GM11168 (cell line): ENCODE data around the gene CLGN.

Experiments
- in situ Hi-C: fragments of 300-500 bp; cut with MboI; formaldehyde crosslinking; loops from one replicate; pipeline ENCODE4 v1.12.0; 2022; ENCODE audit warnings: low sequenced_read_pairs; ENCODE audit not compliant: unreplicated experiment

Gene CLGN

DNA sequence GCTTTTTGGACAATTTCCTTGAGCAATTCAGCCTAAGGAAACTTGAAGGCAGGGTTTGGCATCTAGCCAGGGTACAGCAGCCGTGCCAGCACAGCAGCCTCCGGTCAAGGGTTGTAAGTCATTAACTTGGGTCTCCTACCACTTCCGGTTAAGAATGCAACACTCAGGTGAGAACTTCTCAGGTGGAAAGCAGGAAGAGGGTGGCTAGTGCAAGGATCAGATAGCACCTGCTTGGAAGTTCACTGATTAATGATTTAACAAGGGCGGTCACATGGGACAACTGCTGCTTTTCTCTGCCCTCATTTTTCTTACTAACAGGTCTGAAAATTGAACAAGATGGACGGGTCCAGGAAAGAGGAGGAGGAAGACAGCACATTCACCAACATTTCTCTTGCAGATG is 84.1 kb downstream of the CLGN start:
- in situ Hi-C loops = no loop called here

DNA sequence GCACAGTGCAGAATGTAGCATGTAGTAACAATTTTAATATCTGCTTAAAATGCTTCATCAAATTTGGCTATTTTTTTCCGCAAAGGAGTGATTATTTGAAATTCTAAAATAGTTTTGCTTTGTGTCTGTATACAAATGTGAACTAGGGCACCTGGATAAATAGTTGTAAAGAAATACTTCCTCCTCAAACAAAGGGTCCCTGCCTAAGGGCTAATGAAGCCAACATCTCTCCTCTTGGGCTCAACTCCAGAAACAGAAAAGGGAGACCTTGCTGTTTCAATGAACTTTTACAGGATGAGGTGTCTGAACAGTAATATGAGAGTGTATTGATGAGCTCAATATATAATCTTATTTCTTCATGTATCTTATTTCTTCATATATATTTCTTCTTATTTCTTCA is 84.8 kb downstream of the CLGN start:
- in situ Hi-C loops = no loop called here
